ENCODE measurements around the gene ABLIM2. TPM values are rescaled to one million over a fixed set of nuclear protein-coding genes. Genes with fewer than 3 reads are reported as not detected.
A peak's percentile ranks its signal among the peaks of the same experiment; 100 is the strongest.

Gene ABLIM2
- total RNA-seq, 2 experiments from 2014 or later = 0.32 to 0.54 TPM

- ChIA-PET POLR2A (no interaction called here), CTCF (interaction anchor here (1.5 kb wide), 1 partner anchor 11 kb away, joined by 3 read pairs; no protein-coding TSS in a partner anchor)
- ATAC-seq = no peak
- no peak for TF ChIP-seq CTCF (IDR thresholded peaks at IDR 0.05)
- Mint-ChIP-seq H3K36me3 (ENCODE audit: low read depth) (no peaks in the 10 kb centered on the region), H3K9me3 (no peaks in the 10 kb centered on the region), H3K4me3 (no peak overlapping the region), H3K27me3 (peaks cover 8% of the 10 kb centered on the region), H3K4me1 (ENCODE audit: low read depth) (peaks cover 15% of the 10 kb centered on the region), H3K27ac (no peak overlapping the region)
- DNase-seq = no peak
- intact Hi-C loops (cut with micrococcal nuclease) = no loop called here
Measured at GRCh38 chr4:8156617-8157016, 2.0 kb downstream of the ABLIM2 start.

GRCh38 chr4:8155660-8156421, 2.8 kb downstream of the ABLIM2 start:
- intact Hi-C loops (cut with micrococcal nuclease) = no loop called here
- peaks cover 15% of the 10 kb centered on the region for H3K4me1 Mint-ChIP-seq (ENCODE audit: low read depth)
- DNase-seq = no peak

GRCh38 chr4:8155048-8155447, 3.6 kb downstream of the ABLIM2 start:
- no peak for TF ChIP-seq CTCF (IDR thresholded peaks at IDR 0.05)
- POLR2A ChIA-PET = no interaction called here
- ATAC-seq (no peak), DNase-seq (peak; percentile 37)
- CTCF ChIA-PET = interaction anchor here (0.6 kb wide), 1 partner anchor 166 kb away, joined by 3 read pairs; no protein-coding TSS in a partner anchor
- peaks cover 8% of the 10 kb centered on the region for H3K27me3 Mint-ChIP-seq
- H3K36me3 Mint-ChIP-seq (ENCODE audit: low read depth) = no peaks in the 10 kb centered on the region
- no peak overlapping the region for H3K4me3 Mint-ChIP-seq
- peaks cover 12% of the 10 kb centered on the region for H3K4me1 Mint-ChIP-seq (ENCODE audit: low read depth)
- intact Hi-C loops (cut with micrococcal nuclease) = no loop called here
- H3K9me3 Mint-ChIP-seq = no peaks in the 10 kb centered on the region
- no peak overlapping the region for H3K27ac Mint-ChIP-seq

More at GRCh38 chr4:8155660-8156421, 2.8 kb downstream of the ABLIM2 start:
- no peaks in the 10 kb centered on the region for H3K9me3 Mint-ChIP-seq
- TF ChIP-seq CTCF (IDR thresholded peaks at IDR 0.05) = no peak
- H3K27ac Mint-ChIP-seq = no peak overlapping the region
- CTCF ChIA-PET = interaction anchor here (1.5 kb wide), 1 partner anchor 12 kb away, joined by 3 read pairs; no protein-coding TSS in a partner anchor
- no peak for ATAC-seq
- no peaks in the 10 kb centered on the region for H3K36me3 Mint-ChIP-seq (ENCODE audit: low read depth)
- POLR2A ChIA-PET = no interaction called here
- peaks cover 8% of the 10 kb centered on the region for H3K27me3 Mint-ChIP-seq
- no peak overlapping the region for H3K4me3 Mint-ChIP-seq

- ATAC-seq = no peak
- Mint-ChIP-seq H3K36me3 (ENCODE audit: low read depth) (no peaks in the 10 kb centered on the region), H3K4me1 (ENCODE audit: low read depth) (peaks cover 2% of the 10 kb centered on the region), H3K27me3 (peaks cover 8% of the 10 kb centered on the region), H3K4me3 (no peak overlapping the region), H3K9me3 (no peaks in the 10 kb centered on the region), H3K27ac (no peak overlapping the region)
- CTCF ChIA-PET = no interaction called here
- POLR2A ChIA-PET = interaction anchor here (0.7 kb wide), 1 partner anchor 15 kb away, joined by 3 read pairs; no protein-coding TSS in a partner anchor
- TF ChIP-seq CTCF (IDR thresholded peaks at IDR 0.05) = no peak
- intact Hi-C loops (cut with micrococcal nuclease) = no loop called here
- DNase-seq = no peak
Measured at GRCh38 chr4:8153441-8153840, 5.2 kb downstream of the ABLIM2 start.

- ATAC-seq (no peak), DNase-seq (no peak)
- Mint-ChIP-seq H3K36me3 (ENCODE audit: low read depth) (no peaks in the 10 kb centered on the region), H3K27ac (no peak overlapping the region), H3K4me3 (no peak overlapping the region), H3K4me1 (ENCODE audit: low read depth) (peaks cover 2% of the 10 kb centered on the region), H3K27me3 (peaks cover 8% of the 10 kb centered on the region), H3K9me3 (no peaks in the 10 kb centered on the region)
- POLR2A ChIA-PET = interaction anchor here (0.6 kb wide), 1 partner anchor 138 kb away, joined by 3 read pairs; no protein-coding TSS in a partner anchor
- no peak for TF ChIP-seq CTCF (IDR thresholded peaks at IDR 0.05)
- intact Hi-C loops (cut with micrococcal nuclease) = no loop called here
- CTCF ChIA-PET = no interaction called here
Measured at GRCh38 chr4:8152865-8153257, 5.8 kb downstream of the ABLIM2 start.

All from activated CD8-positive, alpha-beta T cell treated with anti-CD3 and anti-CD28 coated beads for 36 hours (primary cell).